ENCODE measurements around the gene S1PR3.

S1PR3 gene

GRCh38 chr9:89038382-89039103 lies 47.3 kb downstream of the S1PR3 start:
- Histone ChIP-seq H3K9ac (ENCODE audit: low read depth, low read length) (no peak overlapping the region), H3K9me3 (ENCODE audit: insufficient read depth, low read length, severe bottlenecking) (no peaks in the 10 kb centered on the region), H3K79me2 (ENCODE audit: insufficient read depth, low read length) (no peaks in the 10 kb centered on the region), H4K20me1 (ENCODE audit: insufficient read depth, low read length) (no peaks in the 10 kb centered on the region), H3K4me3 (ENCODE audit: low read depth in 1 of 2, low read length in 2 of 2) (no peak overlapping the region), H3K4me2 (ENCODE audit: insufficient read depth, low read length) (no peak overlapping the region), H3K4me1 (ENCODE audit: insufficient read depth, low read length) (no peaks in the 10 kb centered on the region), H3K36me3 (ENCODE audit: insufficient read depth, low read length) (no peaks in the 10 kb centered on the region), H3K27me3 (ENCODE audit: insufficient read depth, low read length, poor library complexity) (no peaks in the 10 kb centered on the region), H2AFZ (ENCODE audit: low read depth, low read length) (no peak overlapping the region), H3K27ac (ENCODE audit: low read length) (no peak overlapping the region)
- TF ChIP-seq CTCF (IDR thresholded peaks at IDR 0.05; ENCODE audit: borderline replicate concordance, extremely low read depth, low read length, poor library complexity, severe bottlenecking): no peak
- no peak for TF ChIP-seq EZH2 (IDR thresholded peaks at IDR 0.05; ENCODE audit: borderline replicate concordance, low read depth, low read length, severe bottlenecking)
- no peak for ATAC-seq (ENCODE audit: insufficient read depth, low read depth)
- DNase-seq: no peak

DNA sequence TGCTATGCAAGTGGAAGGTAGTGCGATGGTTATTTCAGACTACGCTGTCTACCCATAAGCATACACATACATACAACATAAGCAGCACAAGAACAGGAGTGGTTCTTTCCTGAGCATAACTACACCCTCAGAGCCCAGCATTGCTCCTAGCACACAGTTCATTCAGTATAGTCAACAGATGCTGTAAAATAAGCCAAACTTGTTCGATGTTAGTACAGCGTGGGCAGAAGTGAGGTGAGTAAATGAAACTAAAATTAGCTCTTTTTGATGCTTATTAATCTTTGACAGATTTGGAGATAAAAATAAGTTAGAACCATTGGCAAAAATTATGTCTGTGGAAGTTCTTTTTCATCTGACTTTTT lies 47.8 kb downstream of the S1PR3 start:
- H3K27me3 ChIP-seq (ENCODE audit: insufficient read depth, low read length, poor library complexity): no peaks in the 10 kb centered on the region
- no peaks in the 10 kb centered on the region for H4K20me1 ChIP-seq (ENCODE audit: insufficient read depth, low read length)
- no peaks in the 10 kb centered on the region for H3K4me1 ChIP-seq (ENCODE audit: insufficient read depth, low read length)
- ATAC-seq (ENCODE audit: insufficient read depth, low read depth) (no peak), DNase-seq (no peak)
- H3K79me2 ChIP-seq (ENCODE audit: insufficient read depth, low read length): no peaks in the 10 kb centered on the region
- no peaks in the 10 kb centered on the region for H3K9me3 ChIP-seq (ENCODE audit: insufficient read depth, low read length, severe bottlenecking)
- H3K4me3 ChIP-seq (ENCODE audit: low read depth in 1 of 2, low read length in 2 of 2): no peak overlapping the region
- no peak overlapping the region for H3K4me2 ChIP-seq (ENCODE audit: insufficient read depth, low read length)
- no peak overlapping the region for H3K27ac ChIP-seq (ENCODE audit: low read length)
- no peaks in the 10 kb centered on the region for H3K36me3 ChIP-seq (ENCODE audit: insufficient read depth, low read length)
- no peak overlapping the region for H2AFZ ChIP-seq (ENCODE audit: low read depth, low read length)
- no peak overlapping the region for H3K9ac ChIP-seq (ENCODE audit: low read depth, low read length)
- no peak for TF ChIP-seq CTCF (IDR thresholded peaks at IDR 0.05; ENCODE audit: borderline replicate concordance, extremely low read depth, low read length, poor library complexity, severe bottlenecking)
- TF ChIP-seq EZH2 (IDR thresholded peaks at IDR 0.05; ENCODE audit: borderline replicate concordance, low read depth, low read length, severe bottlenecking): no peak

DNA sequence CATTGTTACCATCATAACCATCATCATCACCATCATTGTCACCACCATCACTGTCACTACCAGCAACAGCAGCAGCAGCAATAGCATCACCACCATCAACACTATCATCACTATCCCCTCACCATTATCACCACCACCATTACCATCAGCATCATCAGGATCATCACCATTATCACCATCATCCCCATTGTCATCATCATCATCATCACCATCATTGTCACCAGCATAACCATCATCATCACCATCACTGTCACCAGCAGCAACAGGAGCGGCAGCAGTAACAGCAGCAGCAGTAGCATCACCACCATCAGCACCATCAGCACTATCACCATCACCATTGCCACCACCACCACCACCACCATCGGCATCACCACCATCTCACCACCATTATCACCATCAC lies 48.4 kb downstream of the S1PR3 start:
- no peaks in the 10 kb centered on the region for H3K27me3 ChIP-seq (ENCODE audit: insufficient read depth, low read length, poor library complexity)
- ATAC-seq (ENCODE audit: insufficient read depth, low read depth) (no peak), DNase-seq (no peak)
- no peaks in the 10 kb centered on the region for H3K36me3 ChIP-seq (ENCODE audit: insufficient read depth, low read length)
- H3K27ac ChIP-seq (ENCODE audit: low read length): no peak overlapping the region
- no peak overlapping the region for H3K9ac ChIP-seq (ENCODE audit: low read depth, low read length)
- TF ChIP-seq EZH2 (IDR thresholded peaks at IDR 0.05; ENCODE audit: borderline replicate concordance, low read depth, low read length, severe bottlenecking): no peak
- TF ChIP-seq CTCF (IDR thresholded peaks at IDR 0.05; ENCODE audit: borderline replicate concordance, extremely low read depth, low read length, poor library complexity, severe bottlenecking): no peak
- H3K4me1 ChIP-seq (ENCODE audit: insufficient read depth, low read length): no peaks in the 10 kb centered on the region
- H3K79me2 ChIP-seq (ENCODE audit: insufficient read depth, low read length): no peaks in the 10 kb centered on the region
- no peaks in the 10 kb centered on the region for H3K9me3 ChIP-seq (ENCODE audit: insufficient read depth, low read length, severe bottlenecking)
- H2AFZ ChIP-seq (ENCODE audit: low read depth, low read length): no peak overlapping the region
- no peak overlapping the region for H3K4me3 ChIP-seq (ENCODE audit: low read depth in 1 of 2, low read length in 2 of 2)
- no peaks in the 10 kb centered on the region for H4K20me1 ChIP-seq (ENCODE audit: insufficient read depth, low read length)
- H3K4me2 ChIP-seq (ENCODE audit: insufficient read depth, low read length): no peak overlapping the region
